Activated CD4-positive, alpha-beta T cell treated with anti-CD3 and anti-CD28 coated beads, Interleukin-2, amount 50 U/mL, for 24 hours (primary cell): Measurements from ENCODE around the gene IGFBP4.

Source experiments
- DNase-seq, 2 donors: peaks; one replicate each; pipeline ENCODE4 v3.0.0-alpha.2; 2020; ENCODE audit warnings: low read depth in 1 of 2, low spot score in 1 of 2

IGFBP4 gene

DNA sequence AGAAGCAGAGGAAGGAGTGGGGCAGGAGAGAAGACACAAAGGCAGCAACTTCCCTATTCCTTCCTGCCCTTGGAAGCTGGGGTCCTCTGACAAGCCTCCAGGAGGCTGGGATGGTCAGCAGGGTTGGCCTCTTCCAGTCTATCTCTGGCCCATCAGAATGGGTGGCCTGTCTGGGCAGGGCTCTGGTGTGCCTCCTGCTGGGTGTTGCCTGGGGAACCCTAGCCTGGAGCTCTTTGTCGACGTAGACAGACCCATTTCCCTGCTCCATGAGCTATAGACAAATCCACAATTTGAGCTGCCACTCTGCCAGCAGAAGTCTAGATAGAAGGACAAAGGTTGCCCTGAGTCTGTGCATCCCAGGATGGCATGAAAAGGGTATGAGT lies 11.4 kb downstream of the IGFBP4 start:
- no peak for DNase-seq

DNA sequence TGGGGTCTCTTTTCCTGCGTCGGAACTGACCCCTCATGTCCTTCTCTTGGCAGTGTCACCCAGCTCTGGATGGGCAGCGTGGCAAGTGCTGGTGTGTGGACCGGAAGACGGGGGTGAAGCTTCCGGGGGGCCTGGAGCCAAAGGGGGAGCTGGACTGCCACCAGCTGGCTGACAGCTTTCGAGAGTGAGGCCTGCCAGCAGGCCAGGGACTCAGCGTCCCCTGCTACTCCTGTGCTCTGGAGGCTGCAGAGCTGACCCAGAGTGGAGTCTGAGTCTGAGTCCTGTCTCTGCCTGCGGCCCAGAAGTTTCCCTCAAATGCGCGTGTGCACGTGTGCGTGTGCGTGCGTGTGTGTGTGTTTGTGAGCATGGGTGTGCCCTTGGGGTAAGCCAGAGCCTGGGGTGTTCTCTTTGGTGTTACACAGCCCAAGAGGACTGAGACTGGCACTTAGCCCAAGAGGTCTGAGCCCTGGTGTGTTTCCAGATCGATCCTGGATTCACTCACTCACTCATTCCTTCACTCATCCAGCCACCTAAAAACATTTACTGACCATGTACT lies 13.2 kb downstream of the IGFBP4 start:
- DNase-seq = no peak

DNA sequence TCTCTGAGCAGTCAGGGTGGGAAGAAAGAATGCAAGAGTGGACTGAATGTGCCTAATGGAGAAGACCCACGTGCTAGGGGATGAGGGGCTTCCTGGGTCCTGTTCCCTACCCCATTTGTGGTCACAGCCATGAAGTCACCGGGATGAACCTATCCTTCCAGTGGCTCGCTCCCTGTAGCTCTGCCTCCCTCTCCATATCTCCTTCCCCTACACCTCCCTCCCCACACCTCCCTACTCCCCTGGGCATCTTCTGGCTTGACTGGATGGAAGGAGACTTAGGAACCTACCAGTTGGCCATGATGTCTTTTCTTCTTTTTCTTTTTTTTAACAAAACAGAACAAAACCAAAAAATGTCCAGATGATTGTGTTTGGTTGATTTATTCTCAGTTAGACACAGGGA lies 14.1 kb downstream of the IGFBP4 start:
- DNase-seq = no peak

DNA sequence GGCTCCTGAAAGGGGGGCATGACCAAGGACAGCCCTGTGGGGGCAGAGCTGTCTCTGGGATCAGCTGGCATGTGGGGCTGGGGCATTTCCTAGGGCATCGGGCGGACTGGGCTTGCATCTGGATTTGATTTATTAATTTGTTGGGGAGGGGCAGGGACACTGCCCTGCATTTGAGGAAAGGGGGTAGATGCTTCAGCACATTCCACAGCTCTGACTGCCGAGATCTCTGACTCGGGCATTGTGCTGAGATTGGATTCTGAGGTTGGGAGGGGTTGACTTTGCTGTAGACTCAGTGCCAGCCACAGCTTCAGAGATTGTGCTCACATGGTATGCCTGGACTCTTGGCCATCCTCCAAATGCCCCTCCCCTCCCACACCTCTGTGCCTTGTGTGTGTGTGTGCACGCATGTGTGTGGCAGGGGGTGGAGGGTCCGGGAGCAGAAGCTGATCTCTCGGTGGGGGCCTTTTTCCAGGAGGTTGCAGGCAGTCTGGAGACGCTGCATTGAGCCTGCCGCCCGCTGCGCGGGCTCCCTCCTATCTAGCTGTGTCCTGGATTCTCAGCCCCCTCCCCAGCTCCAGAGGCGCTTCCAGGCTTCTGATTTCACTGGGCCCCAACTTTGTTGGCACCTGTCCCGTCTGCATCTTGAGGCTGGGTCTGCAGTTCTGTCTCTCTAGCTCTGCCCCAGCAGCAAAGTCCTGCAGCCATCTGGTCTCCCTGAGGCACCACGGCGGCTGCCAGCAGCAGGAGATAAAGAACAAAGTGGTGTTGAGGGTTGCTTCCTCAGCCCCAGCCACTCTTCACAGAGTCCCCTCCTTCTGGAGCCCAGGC lies 14.9 kb downstream of the IGFBP4 start:
- no peak for DNase-seq

DNA sequence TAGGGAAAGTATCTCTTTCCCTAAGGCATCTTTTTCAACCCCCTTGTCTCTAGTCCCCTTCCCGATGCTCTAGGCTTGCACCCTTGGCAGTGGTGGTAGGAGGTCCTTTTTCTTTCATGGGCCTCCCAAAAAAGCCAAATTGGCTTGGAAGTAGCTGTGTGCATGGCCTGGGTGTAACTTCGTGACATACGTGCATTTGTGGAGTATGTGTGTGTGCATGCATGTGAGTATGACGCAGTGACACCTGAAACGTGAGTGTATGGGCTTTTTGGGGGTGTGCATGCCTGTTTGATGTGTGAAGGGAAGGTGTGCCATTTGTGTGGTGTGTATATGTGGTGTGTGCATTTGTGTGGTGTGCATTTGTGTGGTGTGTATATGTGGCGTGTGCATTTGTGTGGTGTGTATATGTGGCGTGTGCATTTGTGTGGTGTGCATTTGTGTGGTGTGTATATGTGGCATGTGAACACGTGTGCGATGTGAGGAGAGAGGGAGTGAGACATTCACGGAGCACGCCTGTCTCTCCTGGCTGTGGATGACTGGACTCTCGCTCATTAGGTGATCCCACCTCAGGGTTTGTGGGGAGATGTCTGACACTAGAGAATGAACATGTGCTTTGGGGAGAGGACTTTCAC lies 15.7 kb downstream of the IGFBP4 start:
- DNase-seq = no peak

DNA sequence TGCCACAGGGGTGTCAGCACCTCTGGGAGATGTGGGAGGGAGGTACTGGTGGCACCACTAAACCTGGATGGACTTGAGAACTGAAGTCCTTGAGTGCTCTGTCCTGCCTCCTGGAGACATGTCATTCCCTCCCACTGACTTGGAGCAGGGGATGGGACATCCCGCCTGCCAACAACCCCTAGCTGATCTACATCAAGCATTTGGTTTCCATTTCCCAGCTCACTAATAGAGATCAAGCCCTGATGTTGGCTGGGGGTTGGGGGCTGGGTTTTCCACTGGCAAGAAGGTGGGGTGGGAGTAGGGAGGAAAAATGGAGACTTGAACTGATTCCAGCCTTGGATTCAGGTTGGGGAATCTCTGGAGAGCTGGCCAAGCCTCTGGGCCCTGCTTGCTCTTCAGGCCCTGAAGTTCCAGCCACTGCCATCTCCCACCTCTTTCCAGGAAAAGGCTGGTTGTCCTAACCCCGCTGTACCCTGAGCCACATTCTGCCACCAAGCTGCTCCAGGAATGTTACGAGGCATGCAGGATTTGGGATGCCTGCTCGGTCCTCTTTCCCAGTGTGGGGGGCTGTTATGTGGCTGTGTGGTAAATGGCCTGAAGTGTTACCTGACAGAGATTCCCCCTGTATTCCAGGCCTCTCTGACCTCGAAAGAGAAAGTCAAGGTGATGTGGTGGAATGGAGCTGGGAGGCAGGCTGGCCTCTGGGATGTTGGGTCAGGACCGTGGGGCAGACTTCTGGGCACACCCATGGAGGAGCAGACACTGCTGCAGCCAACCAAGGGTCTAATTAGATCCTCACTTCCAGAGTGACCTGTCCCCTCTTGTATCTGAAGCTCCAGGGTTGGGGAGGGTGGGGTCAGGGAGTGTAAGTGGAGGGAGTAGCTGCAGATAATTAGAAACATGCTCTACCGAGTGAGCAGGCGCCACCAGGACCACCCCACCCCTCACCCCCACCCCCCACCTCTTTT lies 16.7 kb downstream of the IGFBP4 start:
- no peak for DNase-seq

DNA sequence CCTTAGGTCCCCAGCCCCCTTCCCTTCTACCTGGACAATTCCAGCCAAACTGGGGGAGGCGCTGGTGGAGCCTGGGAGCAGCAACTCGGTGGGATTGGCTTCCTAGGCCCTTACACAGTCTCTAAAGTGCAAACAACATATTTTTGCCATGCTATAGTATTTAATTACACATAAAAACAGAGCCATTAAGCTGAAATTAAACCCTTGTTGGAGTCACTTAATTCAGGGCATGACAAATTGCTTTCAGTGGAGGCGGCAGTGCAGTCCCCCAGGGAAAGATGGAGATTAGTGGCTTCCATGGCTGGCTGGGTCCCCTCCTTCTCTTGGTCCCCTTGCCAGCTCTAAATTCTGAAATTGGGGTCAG lies 17.3 kb downstream of the IGFBP4 start:
- no peak for DNase-seq

DNA sequence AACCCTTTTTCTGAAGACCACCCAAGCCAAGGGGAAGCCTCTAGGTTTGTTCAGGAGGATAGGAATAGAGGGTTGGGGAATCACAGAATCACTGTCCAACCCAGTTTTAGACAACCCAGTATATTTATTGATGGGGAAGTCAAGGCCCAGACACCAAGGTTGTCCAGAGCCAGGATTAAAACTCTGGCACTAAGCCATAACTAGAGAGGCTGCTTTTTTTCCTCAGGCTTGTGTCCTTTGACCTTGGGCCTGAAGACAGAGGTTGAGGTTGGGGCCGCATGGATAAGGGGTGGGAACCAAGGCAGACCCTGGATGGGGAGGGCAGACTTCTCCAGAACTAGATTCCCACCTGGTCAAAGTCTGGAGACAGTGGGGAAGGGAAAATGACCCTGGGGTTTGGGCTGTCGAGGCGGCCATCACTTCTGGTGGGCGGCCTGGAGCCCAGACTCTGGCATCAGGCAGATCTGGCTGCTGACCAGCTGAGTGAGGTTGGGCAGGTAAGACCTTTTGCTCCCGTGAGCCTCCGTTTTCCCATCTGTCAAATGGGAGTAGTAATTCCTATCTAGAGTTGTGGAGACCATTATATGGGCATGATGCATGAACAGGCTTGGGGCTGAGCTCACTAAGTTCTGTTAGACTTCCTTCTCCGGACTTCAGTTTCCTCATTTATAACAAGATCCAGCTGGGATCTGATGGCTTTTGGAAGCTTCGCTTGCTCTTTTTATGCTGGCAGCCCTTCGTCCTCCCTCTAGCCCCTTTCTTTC lies 17.9 kb downstream of the IGFBP4 start:
- DNase-seq = no peak

DNA sequence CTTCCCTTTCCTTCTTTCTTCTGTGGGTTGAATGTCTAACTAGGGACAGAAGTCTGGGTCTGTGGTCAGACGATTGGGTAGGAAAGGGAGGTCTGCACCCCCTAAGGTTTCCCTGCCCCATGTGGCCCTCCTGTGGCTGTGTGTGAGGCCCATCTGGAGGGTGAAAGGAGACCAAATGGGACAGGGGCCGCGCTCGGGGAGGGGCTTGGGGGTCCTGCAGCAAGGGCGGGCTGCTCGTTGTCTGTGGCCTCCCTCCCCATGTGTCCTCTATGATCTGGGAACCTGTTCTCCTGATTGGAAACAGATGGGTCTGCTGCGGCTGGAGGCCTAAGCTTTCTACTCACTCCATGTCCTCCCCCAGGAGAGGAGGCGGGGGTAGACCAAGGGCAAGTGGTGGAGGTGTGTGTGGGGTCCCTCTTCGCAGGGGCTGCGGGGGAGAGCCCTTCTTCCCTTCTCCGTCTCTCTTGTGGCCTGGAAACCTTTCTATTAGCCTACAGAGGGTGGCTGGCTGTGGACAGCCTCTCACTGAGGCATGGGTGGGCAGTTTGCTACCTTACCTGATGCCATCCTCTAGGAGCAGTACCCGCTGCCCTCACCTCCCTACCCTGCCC lies 18.6 kb downstream of the IGFBP4 start:
- DNase-seq = no peak

DNA sequence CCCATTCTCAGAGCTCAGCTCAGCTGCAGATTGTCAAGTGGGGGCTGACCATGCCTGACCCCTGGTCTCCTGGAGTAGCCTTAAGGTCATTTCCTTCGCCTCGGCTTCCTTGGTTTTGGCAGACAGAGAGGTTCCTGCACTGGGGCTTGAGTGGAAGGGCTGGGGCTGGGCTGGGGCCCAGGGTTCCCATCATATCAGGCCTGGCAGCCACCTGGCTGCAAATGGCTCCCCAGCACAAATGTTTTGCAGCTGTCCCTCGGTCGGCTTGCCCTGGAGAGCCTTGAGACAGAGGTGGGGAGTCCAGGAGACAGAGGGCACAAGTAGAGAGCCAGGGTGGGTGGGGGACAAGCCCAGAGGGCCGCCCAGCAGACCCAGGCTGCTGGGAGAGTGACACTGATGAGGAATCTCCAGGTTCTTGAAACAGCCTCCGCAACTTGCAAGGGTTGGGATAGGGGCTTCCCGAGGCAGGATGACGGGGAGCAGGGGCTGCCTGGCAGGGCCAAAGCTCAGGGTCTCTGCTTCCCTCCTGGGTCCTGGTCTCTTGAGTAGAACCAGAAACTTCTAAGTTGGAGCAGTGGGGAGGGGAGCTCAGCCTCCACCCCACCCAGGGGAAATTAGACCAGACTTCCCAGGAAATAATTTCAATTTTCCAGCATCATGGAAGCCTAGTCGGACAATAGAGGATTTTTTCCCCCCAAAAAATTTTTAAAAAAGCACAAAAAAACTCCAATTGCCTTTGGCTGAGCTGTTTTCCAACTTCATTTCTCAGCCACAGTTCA lies 19.3 kb downstream of the IGFBP4 start:
- DNase-seq = no peak

DNA sequence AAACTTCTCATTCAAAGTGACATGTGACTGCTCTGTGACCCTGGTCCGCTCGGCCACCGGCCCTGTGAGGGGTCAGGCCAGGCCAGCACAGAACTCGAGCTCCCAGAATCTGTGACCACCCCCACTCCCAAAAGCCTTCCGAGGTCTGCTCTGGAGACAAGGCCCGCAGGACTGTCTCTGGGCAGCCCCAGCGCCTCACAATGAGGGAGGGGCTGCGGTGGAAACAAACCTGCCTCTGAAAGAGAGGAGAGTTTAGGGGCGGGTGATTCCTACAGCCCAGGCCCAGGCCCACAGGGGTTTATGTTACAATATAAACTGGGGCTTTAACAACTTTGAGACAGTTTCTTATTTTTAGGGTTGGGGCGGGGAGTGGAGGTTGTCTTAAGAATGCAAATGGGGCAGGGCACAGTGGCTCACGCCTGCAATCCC lies 19.9 kb downstream of the IGFBP4 start:
- DNase-seq = no peak

DNA sequence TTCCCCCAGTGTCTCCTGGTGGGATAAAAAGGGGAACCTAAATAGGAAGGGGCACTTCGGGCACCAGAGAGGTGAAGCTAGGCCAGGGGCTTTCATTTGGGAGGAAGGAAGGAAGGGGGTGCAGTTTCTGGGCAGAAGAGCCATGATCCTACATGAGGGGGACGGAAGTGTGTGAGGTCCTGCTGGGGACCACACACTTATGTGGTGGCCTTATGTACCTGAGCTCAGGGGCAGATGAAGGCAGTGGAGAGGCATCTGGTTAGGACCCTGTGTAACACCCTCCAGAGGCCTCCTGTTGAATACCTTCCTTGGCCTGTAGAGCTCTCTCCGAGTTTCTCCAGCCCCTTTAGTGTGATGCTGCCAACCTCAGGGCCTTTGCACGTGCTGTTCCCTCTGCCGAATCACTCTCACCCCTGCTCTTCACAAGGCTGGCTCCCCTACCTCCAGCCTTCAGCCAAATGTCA lies 21.2 kb downstream of the IGFBP4 start:
- DNase-seq = no peak

DNA sequence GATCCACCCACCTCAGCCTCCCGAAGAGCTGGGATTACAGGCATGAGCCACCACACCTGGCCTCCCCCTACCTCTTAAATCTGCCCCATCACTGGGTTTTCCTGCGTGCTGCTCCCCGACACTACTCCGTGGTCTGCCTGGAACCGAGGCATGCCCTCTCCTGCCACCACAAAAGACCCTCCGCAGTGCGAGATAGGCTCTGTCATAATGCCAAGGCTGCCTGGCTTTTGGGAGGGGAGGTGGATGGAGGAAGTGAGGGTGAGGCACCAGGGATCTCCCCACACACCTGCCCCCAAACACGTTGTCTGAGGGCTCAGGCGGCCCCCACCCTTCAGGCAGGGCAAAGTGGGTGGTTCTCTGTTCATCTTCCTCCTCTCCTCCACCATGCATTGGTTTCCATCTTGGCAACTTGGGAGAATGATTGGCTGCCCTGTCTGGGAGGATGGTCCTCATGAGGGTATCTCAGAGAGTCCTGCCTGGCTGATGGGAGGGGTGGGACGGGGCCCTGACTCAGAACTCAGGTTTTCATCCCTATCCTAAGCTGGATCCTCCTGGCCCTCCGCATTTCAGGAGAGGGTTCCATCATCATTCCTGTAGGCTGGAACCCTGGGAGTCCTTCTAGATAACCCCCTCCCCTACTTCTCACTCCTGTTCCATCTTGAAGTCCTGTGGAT lies 23.2 kb downstream of the IGFBP4 start:
- DNase-seq = no peak

DNA sequence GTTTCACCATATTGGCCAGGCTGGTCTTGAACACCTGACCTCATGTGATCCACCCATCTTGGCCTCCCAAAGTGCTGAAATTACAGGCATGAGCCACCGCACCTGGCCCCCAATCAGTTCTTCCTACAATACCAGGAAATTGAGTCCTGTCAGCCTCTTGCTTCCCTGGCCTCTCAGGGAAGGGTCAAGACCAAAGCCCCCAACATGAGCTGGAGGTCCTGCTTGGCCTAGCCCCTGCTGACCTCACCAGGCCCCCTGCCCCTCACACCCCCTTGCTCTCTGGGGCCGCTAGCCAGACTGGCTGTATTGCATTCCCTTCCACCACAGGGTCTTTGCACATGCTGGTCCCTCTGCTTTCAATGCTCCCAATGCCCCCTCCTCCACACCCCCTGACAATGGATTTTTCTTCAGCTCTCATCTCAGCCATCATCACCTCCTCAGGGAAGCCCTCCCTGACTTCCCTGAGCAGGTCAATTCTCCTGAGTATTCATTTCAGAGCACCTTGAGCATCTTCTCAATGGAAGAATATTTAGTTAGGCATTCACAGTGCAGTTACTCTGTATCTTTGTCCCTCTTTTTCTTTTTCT lies 24.1 kb downstream of the IGFBP4 start:
- DNase-seq = no peak

DNA sequence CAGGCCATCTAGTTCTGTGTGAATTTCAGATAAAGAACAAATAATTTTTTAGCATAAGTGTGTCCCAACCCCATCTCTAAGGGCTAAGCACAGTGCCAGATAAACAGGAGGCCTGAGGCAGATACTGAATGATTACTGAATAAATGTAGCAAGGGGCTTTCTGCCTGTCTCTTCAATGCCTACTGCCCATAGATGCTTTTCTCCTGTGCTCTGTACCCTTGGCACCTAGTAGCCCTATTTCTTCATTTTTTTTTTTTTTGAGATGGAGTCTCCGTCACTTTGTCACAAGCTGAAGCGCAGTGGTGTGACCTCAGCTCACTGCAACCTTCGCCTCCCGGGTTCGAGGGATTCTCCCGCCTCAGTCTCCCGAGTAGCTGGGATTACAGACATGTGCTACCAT lies 25.3 kb downstream of the IGFBP4 start:
- DNase-seq = no peak

DNA sequence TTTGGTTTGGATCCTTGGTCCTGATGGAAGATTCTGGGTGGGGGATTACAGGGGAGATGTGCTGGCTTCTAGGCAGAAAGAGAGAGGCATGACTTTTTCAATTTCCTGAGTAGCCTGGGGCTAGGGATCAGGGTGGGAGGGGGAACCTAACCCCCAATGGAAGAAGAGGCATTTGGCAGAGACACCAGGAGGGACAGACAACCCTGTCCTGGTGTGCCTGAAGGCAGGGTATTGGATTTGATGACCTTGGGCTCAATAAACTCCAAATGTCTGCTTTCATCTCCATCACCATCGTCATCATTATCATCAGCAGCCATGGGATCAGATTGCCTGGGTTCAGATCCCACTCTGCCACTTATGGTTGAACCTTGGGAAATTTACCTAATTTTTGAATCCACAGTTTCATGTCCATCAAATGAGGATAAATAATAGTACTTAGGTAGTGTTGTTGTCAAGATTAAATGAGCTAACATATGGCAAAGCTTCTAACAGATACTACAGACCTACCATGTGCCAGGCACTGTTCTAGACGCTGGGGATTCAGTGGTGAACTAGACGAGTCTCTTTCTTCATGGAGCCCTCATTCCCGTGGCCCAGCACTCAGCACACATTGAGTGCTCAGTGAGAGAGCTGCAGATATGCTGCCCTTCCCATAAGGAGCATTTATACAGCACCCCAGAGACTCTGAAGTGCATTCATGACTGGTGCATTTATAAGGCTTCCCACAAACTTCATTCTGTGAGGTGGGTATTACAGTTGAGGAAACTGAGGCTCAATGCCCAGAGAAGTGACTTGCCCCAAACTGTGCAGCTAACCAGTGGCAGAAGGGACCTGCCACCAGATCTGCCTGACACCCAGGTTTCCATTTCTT lies 26.8 kb downstream of the IGFBP4 start:
- DNase-seq = no peak
